SK-N-SH (cell line): ENCODE results near the gene GABRA5. TPM values are rescaled to one million over a fixed set of nuclear protein-coding genes. Genes with fewer than 3 reads are reported as not detected.

Experiments used
- CTCF ChIA-PET: fragments of 300-600, 350-600 bp; formaldehyde crosslinking; extraction: SDS; loops from one replicate; lab custom pipeline; 2021; lab: Yijun Ruan, JAX
- POLR2A ChIA-PET: fragments of 350-600 bp; sonication (Branson Sonifier 250); formaldehyde crosslinking; extraction: SDS; loops from one replicate; lab custom pipeline; 2020; ENCODE audit warnings: antibody characterized with exemption, inconsistent platforms; lab: Yijun Ruan, JAX
- DNase-seq: peaks from one replicate; pipeline ENCODE4 v3.0.0; 2012
- H2AFZ ChIP-seq: fragments of 200-600 bp; sonication (generic); 2 replicates; pipeline ENCODE4 v1.8.1; 2016; ENCODE audit warnings: antibody characterized with exemption, mild to moderate bottlenecking, low read depth
- H3F3A ChIP-seq: fragments of 200-600 bp; sonication (generic); replicated peaks from 2 replicates; pipeline ENCODE3; 2016; ENCODE audit warnings: antibody characterized with exemption, mild to moderate bottlenecking; ENCODE audit not compliant: insufficient read depth
- H3K27ac ChIP-seq, 2 experiments: fragments of 200-500 bp in 1 of 2; fragments of 200-600 bp in 1 of 2; sonication (Bioruptor generic) in 1 of 2; sonication (generic), shearing (Covaris generic) in 1 of 2; 2 replicates each; pipeline versions ENCODE4 v1.5.1 to v1.6.1; 2014 to 2016; ENCODE audit warnings: low read depth in 2 of 2, inconsistent platforms in 1 of 2, low read length in 1 of 2, mild to moderate bottlenecking in 1 of 2, mixed read lengths in 1 of 2
- H3K27me3 ChIP-seq: fragments of 200-600 bp; sonication (generic), shearing (Covaris generic); 2 replicates; pipeline ENCODE4 v1.6.1; 2016; ENCODE audit warnings: mixed run types; ENCODE audit not compliant: insufficient read depth
- H3K36me3 ChIP-seq, 2 experiments: fragments of 200-500 bp in 1 of 2; fragments of 200-600 bp in 1 of 2; sonication (Bioruptor generic) in 1 of 2; sonication (generic) in 1 of 2; replicated peaks in 1 of 2; 2 replicates each; pipeline versions ENCODE3 to v1.5.1; 2014 to 2016; ENCODE audit warnings: low read length in 1 of 2, mild to moderate bottlenecking in 1 of 2; ENCODE audit not compliant: insufficient read depth in 2 of 2, control insufficient read depth in 1 of 2
- H3K4me1 ChIP-seq, 2 experiments: fragments of 200-500 bp in 1 of 2; fragments of 200-600 bp in 1 of 2; sonication (Bioruptor generic) in 1 of 2; sonication (generic), shearing (Covaris generic) in 1 of 2; 2 replicates each; pipeline versions ENCODE4 v1.5.1 to v1.6.1; 2014 to 2016; ENCODE audit warnings: low read depth in 1 of 2, low read length in 1 of 2, mixed run types in 1 of 2; ENCODE audit not compliant: insufficient read depth in 2 of 2, control insufficient read depth in 1 of 2
- H3K4me2 ChIP-seq: fragments of 200-600 bp; sonication (generic), shearing (Covaris generic); 2 replicates; pipeline ENCODE4 v1.6.1; 2017; ENCODE audit warnings: mixed run types
- H3K4me3 ChIP-seq, 2 experiments: fragments of 200-500 bp in 1 of 2; fragments of 200-600 bp in 1 of 2; sonication (Bioruptor generic) in 1 of 2; sonication (generic), shearing (Covaris generic) in 1 of 2; 2 replicates each; pipeline versions ENCODE4 v1.5.1 to v1.8.1; 2014 to 2016; ENCODE audit warnings: low read depth in 2 of 2, inconsistent platforms in 1 of 2, low read length in 1 of 2, mild to moderate bottlenecking in 1 of 2, mixed read lengths in 1 of 2, moderate library complexity in 1 of 2
- H3K79me2 ChIP-seq: fragments of 200-600 bp; sonication (generic); 2 replicates; pipeline ENCODE4 v1.8.1; 2017; ENCODE audit warnings: mild to moderate bottlenecking; ENCODE audit not compliant: insufficient read depth
- H3K9ac ChIP-seq: fragments of 200-600 bp; sonication (generic); 2 replicates; pipeline ENCODE4 v1.6.1; 2017; ENCODE audit warnings: mixed run types
- H3K9me2 ChIP-seq: fragments of 200-600 bp; sonication (generic); 2 replicates; pipeline ENCODE4 v1.6.1; 2017; ENCODE audit warnings: mixed run types
- H3K9me3 ChIP-seq: fragments of 200-600 bp; sonication (generic); 2 replicates; pipeline ENCODE4 v1.6.1; 2017; ENCODE audit warnings: mixed run types, mild to moderate bottlenecking, moderate library complexity
- H4K20me1 ChIP-seq: fragments of 200-600 bp; sonication (generic); 2 replicates; pipeline ENCODE4 v1.6.1; 2017; ENCODE audit warnings: mild to moderate bottlenecking, mixed run types; ENCODE audit not compliant: insufficient read depth
- EP300 ChIP-seq, 2 experiments: IDR thresholded peaks; 2 replicates each; pipeline versions ENCODE4 v1.4.0 to v1.6.1; 2012; ENCODE audit warnings: borderline replicate concordance in 1 of 2, low read depth in 1 of 2, low read length in 1 of 2
- EZH2phosphoT487 ChIP-seq: fragments of 200-600 bp; sonication (generic); IDR thresholded peaks from 2 replicates; pipeline ENCODE4 v1.6.1; 2017; ENCODE audit warnings: low read depth, mixed run types, mild to moderate bottlenecking, antibody characterized with exemption, moderate library complexity, borderline replicate concordance
- FOSL2 ChIP-seq: IDR thresholded peaks from 2 replicates; pipeline ENCODE4 v1.4.0; 2012; ENCODE audit warnings: low read depth, mild to moderate bottlenecking, moderate library complexity, borderline replicate concordance
- FOXM1 ChIP-seq: IDR thresholded peaks from 2 replicates; pipeline ENCODE4 v1.4.0; 2012; ENCODE audit warnings: low read depth, mild to moderate bottlenecking
- NRF1 ChIP-seq: IDR thresholded peaks from 2 replicates; pipeline ENCODE4 v1.6.1; 2012; ENCODE audit warnings: low read depth, mild to moderate bottlenecking, low read length
- RCOR1 ChIP-seq: fragments of 150-350 bp; IDR thresholded peaks from 2 replicates; pipeline ENCODE4 v1.6.1; 2017; ENCODE audit warnings: antibody characterized with exemption, low read length
- RFX5 ChIP-seq: IDR thresholded peaks from 2 replicates; pipeline ENCODE4 v1.6.1; 2012; ENCODE audit warnings: mild to moderate bottlenecking, improper control_type of control experiment, low read length
- RXRA ChIP-seq: IDR thresholded peaks from 2 replicates; pipeline ENCODE4 v1.4.0; 2012; ENCODE audit warnings: low read depth, mild to moderate bottlenecking, borderline replicate concordance
- SMC3 ChIP-seq: IDR thresholded peaks from 2 replicates; pipeline ENCODE4 v1.6.1; 2012; ENCODE audit warnings: low read depth, low read length, improper control_type of control experiment
- TEAD4 ChIP-seq: IDR thresholded peaks from 2 replicates; pipeline ENCODE4 v1.4.0; 2012; ENCODE audit warnings: mild to moderate bottlenecking, borderline replicate concordance; ENCODE audit not compliant: insufficient read depth
- WGBS: methylation state at CpG from one replicate; pipeline ENCODE4 v1.1.6; 2017; ENCODE audit warnings: low lambda C conversion rate; 5-methylcytosine and 5-hydroxymethylcytosine counted together
- polyA plus RNA-seq, 3 experiments: library from polyadenylated mRNA; depleted of rRNA; stranded (reverse); fragments of >200 nt; gene quantifications; 2 replicates each; pipeline ENCODE4 v1.2.3, GENCODE V29; 2012
- TF ChIP-seq, protein P1 (sequence below): IDR thresholded peaks from 2 replicates; pipeline ENCODE4 v1.4.0; 2012; ENCODE audit warnings: low read depth
- TF ChIP-seq, protein P2 (sequence below): IDR thresholded peaks from 2 replicates; pipeline ENCODE4 v1.4.0; 2012; ENCODE audit warnings: low read depth, borderline replicate concordance
- TF ChIP-seq, protein P3 (sequence below): IDR thresholded peaks from 2 replicates; pipeline ENCODE4 v1.4.0; 2012; ENCODE audit warnings: low read depth, borderline replicate concordance
- TF ChIP-seq, protein P4 (sequence below): IDR thresholded peaks from 2 replicates; pipeline ENCODE4; 2012

GABRA5 gene
- polyA plus RNA-seq, 1 of the 3 experiments (the other 2 are of a cell fraction) = not detected

DNA sequence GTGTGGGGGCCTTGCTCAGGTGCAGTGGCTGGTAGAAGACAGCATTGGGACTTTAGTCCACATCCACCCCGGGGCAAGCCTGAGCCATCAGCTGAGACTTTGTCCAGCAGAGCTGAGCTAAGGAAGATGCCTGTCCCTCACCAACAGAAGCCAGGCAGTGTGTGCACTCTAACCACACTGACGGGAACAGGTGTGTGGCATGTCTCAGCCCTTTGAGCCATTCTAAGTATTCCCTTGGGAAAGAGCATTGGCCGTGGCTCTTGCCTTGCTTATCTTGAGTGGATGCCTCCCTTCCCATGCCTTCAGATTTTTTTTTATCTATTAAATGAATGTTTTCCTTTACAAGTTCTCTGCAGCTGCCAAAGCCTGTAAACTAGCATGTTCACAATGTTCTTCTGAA is 3.5 kb downstream of the GABRA5 start:
- no peak overlapping the region for H2AFZ ChIP-seq
- H3K4me3 ChIP-seq = no peak overlapping the region
- ChIA-PET POLR2A (no interaction called here), CTCF (interaction anchor here (0.8 to 1.5 kb wide), 3 partner anchors 21 to 607 kb away, joined by 3 read pairs; no protein-coding TSS in a partner anchor)
- DNase-seq = no peak
- no peaks in the 10 kb centered on the region for H4K20me1 ChIP-seq
- no peaks in the 10 kb centered on the region for H3K9me3 ChIP-seq
- no peaks in the 10 kb centered on the region for H3K36me3 ChIP-seq
- no peaks in the 10 kb centered on the region for H3K79me2 ChIP-seq
- no peaks in the 10 kb centered on the region for H3K27me3 ChIP-seq
- H3F3A ChIP-seq = no peaks in the 10 kb centered on the region
- 38% methylated on average over 3 of the region's 3 CpGs for WGBS
- H3K4me2 ChIP-seq = no peak overlapping the region
- no peaks in the 10 kb centered on the region; a peak in 1 of 4 replicates for H3K4me1 ChIP-seq
- TF ChIP-seq EZH2phosphoT487 = no peak
- TF ChIP-seq FOSL2 = no peak
- TF ChIP-seq RFX5 = no peak
- TF ChIP-seq, protein P1, sequence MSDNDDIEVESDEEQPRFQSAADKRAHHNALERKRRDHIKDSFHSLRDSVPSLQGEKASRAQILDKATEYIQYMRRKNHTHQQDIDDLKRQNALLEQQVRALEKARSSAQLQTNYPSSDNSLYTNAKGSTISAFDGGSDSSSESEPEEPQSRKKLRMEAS = no peak
- no peak for TF ChIP-seq FOXM1
- TF ChIP-seq RCOR1 = no peak
- TF ChIP-seq, protein P2, sequence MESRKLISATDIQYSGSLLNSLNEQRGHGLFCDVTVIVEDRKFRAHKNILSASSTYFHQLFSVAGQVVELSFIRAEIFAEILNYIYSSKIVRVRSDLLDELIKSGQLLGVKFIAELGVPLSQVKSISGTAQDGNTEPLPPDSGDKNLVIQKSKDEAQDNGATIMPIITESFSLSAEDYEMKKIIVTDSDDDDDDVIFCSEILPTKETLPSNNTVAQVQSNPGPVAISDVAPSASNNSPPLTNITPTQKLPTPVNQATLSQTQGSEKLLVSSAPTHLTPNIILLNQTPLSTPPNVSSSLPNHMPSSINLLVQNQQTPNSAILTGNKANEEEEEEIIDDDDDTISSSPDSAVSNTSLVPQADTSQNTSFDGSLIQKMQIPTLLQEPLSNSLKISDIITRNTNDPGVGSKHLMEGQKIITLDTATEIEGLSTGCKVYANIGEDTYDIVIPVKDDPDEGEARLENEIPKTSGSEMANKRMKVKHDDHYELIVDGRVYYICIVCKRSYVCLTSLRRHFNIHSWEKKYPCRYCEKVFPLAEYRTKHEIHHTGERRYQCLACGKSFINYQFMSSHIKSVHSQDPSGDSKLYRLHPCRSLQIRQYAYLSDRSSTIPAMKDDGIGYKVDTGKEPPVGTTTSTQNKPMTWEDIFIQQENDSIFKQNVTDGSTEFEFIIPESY = no peak
- TF ChIP-seq, protein P3, sequence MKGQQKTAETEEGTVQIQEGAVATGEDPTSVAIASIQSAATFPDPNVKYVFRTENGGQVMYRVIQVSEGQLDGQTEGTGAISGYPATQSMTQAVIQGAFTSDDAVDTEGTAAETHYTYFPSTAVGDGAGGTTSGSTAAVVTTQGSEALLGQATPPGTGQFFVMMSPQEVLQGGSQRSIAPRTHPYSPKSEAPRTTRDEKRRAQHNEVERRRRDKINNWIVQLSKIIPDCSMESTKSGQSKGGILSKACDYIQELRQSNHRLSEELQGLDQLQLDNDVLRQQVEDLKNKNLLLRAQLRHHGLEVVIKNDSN = no peak
- TF ChIP-seq, all 33 proteins: peak for 0
- H3K9ac ChIP-seq = no peak overlapping the region
- H3K9me2 ChIP-seq = no peaks in the 10 kb centered on the region
- no peak overlapping the region for H3K27ac ChIP-seq

DNA sequence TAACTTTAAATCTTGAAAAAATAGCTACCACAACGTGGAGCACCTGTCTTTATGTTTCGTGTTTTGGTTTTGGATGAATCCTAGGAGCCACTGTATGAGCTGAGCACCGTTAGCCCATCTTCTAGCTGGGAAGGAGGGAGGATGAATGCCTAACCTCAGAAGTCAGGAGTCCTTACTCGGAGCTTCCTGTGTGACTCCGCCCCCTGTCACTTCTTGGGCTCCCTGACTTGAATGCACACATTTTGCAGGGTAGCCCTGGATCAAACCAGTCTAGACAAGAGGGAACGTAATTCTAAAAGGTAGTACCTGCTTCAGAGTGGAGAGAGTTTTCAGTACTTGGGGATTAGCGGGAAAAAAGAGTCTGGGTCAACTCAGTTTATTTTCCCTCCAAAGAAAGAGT is 5.3 kb downstream of the GABRA5 start:
- no peak overlapping the region for H2AFZ ChIP-seq
- no peaks in the 10 kb centered on the region; a peak in 1 of 4 replicates for H3K4me1 ChIP-seq
- no peak for DNase-seq
- H3F3A ChIP-seq = no peaks in the 10 kb centered on the region
- TF ChIP-seq, protein P4, sequence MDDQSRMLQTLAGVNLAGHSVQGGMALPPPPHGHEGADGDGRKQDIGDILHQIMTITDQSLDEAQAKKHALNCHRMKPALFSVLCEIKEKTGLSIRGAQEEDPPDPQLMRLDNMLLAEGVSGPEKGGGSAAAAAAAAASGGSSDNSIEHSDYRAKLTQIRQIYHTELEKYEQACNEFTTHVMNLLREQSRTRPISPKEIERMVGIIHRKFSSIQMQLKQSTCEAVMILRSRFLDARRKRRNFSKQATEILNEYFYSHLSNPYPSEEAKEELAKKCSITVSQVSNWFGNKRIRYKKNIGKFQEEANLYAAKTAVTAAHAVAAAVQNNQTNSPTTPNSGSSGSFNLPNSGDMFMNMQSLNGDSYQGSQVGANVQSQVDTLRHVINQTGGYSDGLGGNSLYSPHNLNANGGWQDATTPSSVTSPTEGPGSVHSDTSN = no peak
- no peak for TF ChIP-seq FOSL2
- no peak for TF ChIP-seq EP300 (IDR thresholded peaks at IDR 0.05; ENCODE audit: borderline replicate concordance in 1 of 2, low read depth in 1 of 2, low read length in 1 of 2)
- no peak for TF ChIP-seq RXRA
- TF ChIP-seq TEAD4 = no peak
- no peak for TF ChIP-seq NRF1
- no peak for TF ChIP-seq SMC3
- 28% methylated on average over 7 of the region's 7 CpGs for WGBS
- CTCF ChIA-PET = interaction anchor here (2.1 kb wide), 1 partner anchor 7 kb away, joined by 8 read pairs; no protein-coding TSS in a partner anchor
- H3K9ac ChIP-seq = no peak overlapping the region
- H4K20me1 ChIP-seq = no peaks in the 10 kb centered on the region
- H3K9me3 ChIP-seq = no peaks in the 10 kb centered on the region
- H3K36me3 ChIP-seq = no peaks in the 10 kb centered on the region
- no peak overlapping the region for H3K4me2 ChIP-seq
- no peak overlapping the region for H3K4me3 ChIP-seq
- H3K9me2 ChIP-seq = no peaks in the 10 kb centered on the region
- H3K27ac ChIP-seq = no peak overlapping the region
- POLR2A ChIA-PET = no interaction called here
- H3K27me3 ChIP-seq = no peaks in the 10 kb centered on the region
- no peaks in the 10 kb centered on the region for H3K79me2 ChIP-seq
